Muscle layer of colon (tissue), 2 donors: ENCODE results near the gene FAF1.
"Not testable (repeated sequence)": the region's sequence is repeated elsewhere in the genome, so short reads cannot be mapped to it uniquely, and the experiment has no call there.

Source experiments
- H3K27ac ChIP-seq: one replicate; pipeline ENCODE4 v1.7.0; 2013; ENCODE audit warnings: low read depth, mild to moderate bottlenecking, low read length, moderate library complexity
- H3K27me3 ChIP-seq, 2 donors: one replicate each; pipeline ENCODE4 v1.7.0; 2013; ENCODE audit warnings: low read length in 2 of 2, mild to moderate bottlenecking in 2 of 2; ENCODE audit not compliant: insufficient read depth in 2 of 2, control insufficient read depth in 1 of 2
- H3K36me3 ChIP-seq: one replicate; pipeline ENCODE4 v1.7.0; 2013; ENCODE audit warnings: mild to moderate bottlenecking, low read length; ENCODE audit not compliant: insufficient read depth
- H3K4me1 ChIP-seq: one replicate; pipeline ENCODE4 v1.7.0; 2013; ENCODE audit warnings: mild to moderate bottlenecking, low read length; ENCODE audit not compliant: insufficient read depth
- H3K4me3 ChIP-seq, 2 donors: one replicate each; pipeline ENCODE4 v1.7.0; 2013; ENCODE audit warnings: low read length in 2 of 2, low read depth in 1 of 2, mild to moderate bottlenecking in 1 of 2, moderate library complexity in 1 of 2
- H3K9ac ChIP-seq: one replicate; pipeline ENCODE4 v1.7.0; 2013; ENCODE audit warnings: low read length
- H3K9me3 ChIP-seq: one replicate; pipeline ENCODE4 v1.7.0; 2013; ENCODE audit warnings: mild to moderate bottlenecking, low read length
- donor health status: abdominal sarcoma.
- donor health status: Adenocarcinoma of cecum.

FAF1 gene

DNA sequence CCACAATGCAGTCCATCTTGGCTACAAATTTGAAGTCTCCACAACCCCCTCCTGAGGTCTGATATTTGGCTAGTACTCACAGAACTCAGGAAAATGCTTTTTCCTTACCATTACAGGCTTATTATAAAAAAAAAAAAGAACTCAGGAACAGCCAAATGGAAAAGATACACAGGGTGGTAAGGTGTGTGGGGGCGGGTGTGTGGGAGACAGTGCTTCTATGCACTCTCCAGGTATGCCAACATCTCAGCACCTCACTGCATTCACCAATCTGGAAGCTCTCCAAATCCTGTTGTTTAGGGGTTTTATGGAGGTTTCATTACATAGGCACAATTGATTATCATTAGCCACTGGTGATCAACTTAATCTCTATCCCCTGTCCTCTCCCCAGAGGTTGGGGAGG, 126.9 kb downstream of the FAF1 start:
- Histone ChIP-seq H3K4me1 (peaks cover 8% of the 10 kb centered on the region), H3K27me3 (no peaks in the 10 kb centered on the region), H3K9ac (no peak overlapping the region), H3K27ac (no peak overlapping the region), H3K9me3 (no peaks in the 10 kb centered on the region), H3K36me3 (no peaks in the 10 kb centered on the region), H3K4me3 (no peak overlapping the region)

DNA sequence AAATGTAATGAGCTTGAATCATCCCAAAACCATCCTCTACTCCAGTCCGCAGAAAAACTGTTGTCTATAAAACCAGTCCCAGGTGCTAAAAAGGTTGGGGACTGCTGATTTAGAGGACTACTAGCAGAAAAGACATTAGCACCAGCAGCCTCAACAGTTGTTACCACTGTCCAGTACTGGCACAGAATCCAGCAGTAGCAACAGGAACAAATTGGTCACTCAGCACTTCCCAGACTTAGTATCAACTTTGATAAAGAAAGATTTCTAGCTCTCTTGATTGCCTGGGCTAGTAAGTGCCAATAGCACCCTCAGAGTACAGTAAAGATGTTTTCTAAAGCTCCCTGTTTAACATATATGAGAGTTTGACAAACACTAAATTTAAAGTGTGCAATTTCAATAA, 127.9 kb downstream of the FAF1 start:
- Histone ChIP-seq H3K27ac (no peak overlapping the region), H3K9me3 (no peaks in the 10 kb centered on the region), H3K4me1 (peaks cover 8% of the 10 kb centered on the region), H3K36me3 (no peaks in the 10 kb centered on the region), H3K27me3 (no peaks in the 10 kb centered on the region), H3K9ac (no peak overlapping the region), H3K4me3 (no peak overlapping the region)

DNA sequence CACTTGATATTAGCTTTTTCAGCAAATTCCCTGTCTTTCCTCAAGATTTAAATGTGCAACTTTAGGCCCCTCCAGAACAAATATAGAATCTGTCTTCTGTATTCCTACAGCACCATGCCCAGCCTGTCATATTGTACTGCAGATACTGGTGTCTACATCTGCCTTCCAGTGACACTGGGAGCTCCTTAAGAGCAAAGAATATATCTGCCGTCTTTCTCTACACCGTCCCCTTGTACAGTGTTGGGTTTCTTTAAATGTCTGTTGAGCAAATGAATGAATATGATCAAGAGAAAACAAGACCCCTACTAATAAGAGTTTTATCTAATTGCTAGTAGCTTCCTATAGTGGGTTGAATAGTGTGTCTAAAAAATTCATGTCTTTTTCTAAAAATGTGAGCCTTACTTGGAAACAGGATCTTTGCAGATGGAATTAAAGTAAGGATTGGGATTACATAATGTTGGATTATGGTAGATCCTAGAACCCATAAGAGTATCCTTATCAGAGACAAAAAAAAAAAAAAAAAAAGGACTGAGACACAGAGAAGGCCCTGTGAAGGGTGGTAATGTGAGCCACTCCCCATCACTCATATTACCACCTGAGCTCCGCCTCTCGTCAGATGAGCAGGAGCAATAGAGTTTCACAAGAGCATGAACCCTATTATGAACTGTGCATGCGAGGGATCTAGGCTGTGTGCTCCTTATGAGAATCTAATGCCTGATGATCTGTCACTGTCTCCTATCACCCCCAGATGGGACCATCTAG, 128.6 kb downstream of the FAF1 start:
- H3K4me3 ChIP-seq, result no peak overlapping the region
- no peak overlapping the region for H3K9ac ChIP-seq
- no peaks in the 10 kb centered on the region for H3K36me3 ChIP-seq
- H3K27ac ChIP-seq, result no peak overlapping the region
- H3K4me1 ChIP-seq, result peaks cover 8% of the 10 kb centered on the region
- H3K27me3 ChIP-seq, result no peaks in the 10 kb centered on the region
- H3K9me3 ChIP-seq, result no peaks in the 10 kb centered on the region

DNA sequence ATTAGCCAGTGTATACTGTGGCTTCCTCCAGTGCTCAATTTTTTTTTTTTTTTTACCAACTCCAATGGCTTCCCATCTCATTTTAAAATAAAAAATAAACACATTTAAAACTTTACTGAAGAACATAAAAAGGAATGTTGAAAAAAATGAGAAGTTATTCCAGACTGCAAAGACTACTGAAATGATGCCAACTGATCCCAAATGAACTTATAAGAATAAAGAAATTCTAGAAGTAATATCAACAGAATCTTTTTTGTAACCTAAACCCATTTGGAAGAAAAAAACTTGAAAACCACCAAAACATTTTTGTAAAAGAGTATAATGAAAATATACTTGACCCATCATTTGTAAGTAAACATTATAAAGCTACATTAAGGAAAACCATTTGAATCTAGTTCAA, 129.4 kb downstream of the FAF1 start:
- Histone ChIP-seq H3K9ac (no peak overlapping the region), H3K4me1 (peaks cover 8% of the 10 kb centered on the region), H3K4me3 (no peak overlapping the region), H3K36me3 (no peaks in the 10 kb centered on the region), H3K27ac (no peak overlapping the region), H3K9me3 (no peaks in the 10 kb centered on the region), H3K27me3 (no peaks in the 10 kb centered on the region)

DNA sequence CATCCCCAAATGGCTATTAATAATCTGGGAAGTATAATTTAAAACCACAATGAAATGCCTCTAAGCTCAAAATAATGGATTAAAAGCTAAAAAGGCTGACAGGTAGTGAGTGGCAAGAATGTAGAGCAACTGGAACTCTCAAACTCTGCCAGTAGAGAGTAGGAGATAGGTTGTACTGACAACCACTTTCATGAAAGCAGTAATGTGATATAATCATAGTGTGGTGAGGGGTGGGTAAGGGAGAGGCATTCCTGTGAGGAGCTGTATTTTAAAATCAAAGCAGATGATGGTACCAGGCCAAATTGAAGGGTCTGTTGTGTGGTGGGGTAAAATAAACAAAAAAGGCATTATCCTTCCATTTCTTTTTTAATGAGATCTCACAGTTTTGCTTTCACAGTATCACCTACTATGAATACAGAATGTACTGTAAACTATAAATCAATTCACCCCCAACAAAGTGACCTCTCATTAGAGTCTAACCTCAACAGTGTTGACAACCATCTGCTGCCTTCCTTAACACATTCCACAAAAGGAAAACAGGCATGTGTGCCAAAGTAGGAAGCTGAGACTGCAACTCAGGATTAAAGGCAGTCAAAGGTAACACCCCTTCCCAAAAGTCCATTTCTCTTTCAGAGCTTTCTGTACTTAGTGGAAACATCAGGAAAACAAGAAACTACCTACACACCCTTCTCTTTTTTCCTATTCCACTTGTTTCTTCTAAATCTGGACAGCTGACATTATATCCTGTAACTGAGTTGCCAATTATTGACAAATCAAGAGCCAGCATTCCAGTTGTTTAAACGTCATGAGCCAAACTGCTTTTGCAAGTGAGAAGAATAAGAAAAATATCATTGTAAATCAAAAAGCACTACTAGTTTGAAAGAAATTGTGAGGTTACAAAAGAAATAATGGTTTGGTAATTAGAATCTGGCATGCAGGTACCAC, 130.8 kb downstream of the FAF1 start:
- Histone ChIP-seq H3K9me3 (no peaks in the 10 kb centered on the region), H3K9ac (no peak overlapping the region), H3K27me3 (no peaks in the 10 kb centered on the region), H3K36me3 (no peaks in the 10 kb centered on the region), H3K27ac (no peak overlapping the region), H3K4me1 (peaks cover 10% of the 10 kb centered on the region), H3K4me3 (no peak overlapping the region)

DNA sequence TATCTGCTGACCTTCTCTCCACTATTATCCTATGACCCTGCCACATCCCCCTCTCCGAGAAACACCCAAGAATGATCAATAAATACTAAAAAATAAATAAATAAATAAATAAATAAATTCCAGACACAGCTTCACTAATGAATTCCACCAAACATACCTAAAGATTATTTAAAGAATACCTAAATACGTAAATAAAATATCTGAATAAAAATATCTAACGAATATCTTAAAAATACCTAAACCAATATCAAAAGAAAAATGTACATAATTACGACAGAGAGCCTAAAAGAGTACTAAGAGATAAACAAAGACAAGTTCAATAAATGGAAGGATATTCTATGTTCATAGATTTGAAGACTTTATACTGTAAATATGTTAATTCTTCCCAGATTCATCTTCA, 132.5 kb downstream of the FAF1 start:
- Histone ChIP-seq H3K9ac (no peak overlapping the region), H3K27ac (no peak overlapping the region), H3K4me3 (no peak overlapping the region), H3K27me3 (no peaks in the 10 kb centered on the region), H3K36me3 (no peaks in the 10 kb centered on the region), H3K4me1 (peaks cover 12% of the 10 kb centered on the region), H3K9me3 (no peaks in the 10 kb centered on the region)

DNA sequence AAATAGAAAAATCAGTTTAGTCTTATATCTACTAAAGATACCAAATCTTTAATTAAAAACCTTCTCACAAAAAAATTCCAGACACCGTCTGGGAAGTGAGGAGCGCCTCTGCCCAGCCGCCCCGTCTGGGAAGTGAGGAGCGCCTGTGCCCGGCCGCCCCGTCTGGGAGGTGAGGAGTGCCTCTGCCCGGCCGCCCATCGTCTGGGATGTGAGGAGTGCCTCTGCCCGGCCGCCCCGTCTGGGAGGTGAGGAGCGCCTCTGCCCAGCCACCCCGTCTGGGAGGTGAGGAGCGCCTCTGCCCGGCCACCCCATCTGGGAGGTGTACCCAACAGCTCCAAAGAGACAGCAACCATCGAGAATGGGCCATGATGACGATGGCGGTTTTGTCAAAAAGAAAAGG, 133.3 kb downstream of the FAF1 start:
- peaks cover 20% of the 10 kb centered on the region for H3K4me1 ChIP-seq
- H3K9ac ChIP-seq, H3K4me3 ChIP-seq, H3K36me3 ChIP-seq, H3K9me3 ChIP-seq, H3K27me3 ChIP-seq, H3K27ac ChIP-seq: not testable (repeated sequence)

DNA sequence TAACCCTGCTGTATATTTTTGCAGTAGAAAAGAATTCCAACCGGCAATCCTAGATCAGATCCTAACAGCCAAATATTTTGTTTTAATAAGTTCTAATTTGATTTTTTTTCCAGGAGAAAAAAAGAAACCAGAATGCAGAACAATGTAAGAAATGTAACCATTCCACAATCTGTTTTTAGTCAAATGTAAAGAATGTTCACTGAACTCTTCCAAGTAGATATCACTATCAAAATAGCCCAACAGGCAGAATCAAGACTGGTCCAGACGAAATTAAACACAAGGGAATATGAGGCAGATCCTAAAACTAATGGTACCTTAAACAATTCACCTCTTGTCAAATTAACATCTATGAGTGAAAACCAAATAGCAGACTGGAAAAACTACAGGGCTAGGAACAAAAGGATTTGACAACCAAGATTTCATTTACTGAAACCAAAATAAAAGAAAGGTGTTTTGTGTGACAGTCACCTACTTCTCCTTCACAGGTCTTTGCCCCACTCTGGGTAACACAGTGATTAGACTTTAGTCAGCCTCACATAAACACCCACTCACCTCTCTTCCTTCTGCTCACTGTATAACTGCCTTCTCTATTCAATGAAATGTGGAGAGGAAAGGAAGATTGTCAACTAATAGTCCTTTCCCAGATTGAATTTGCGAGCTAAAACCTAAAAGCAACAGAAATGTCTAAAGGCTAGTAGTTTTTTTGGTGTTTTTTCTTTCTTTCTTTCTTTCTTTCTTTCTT, 137.9 kb downstream of the FAF1 start:
- H3K4me1 ChIP-seq, result peaks cover 21% of the 10 kb centered on the region
- no peak overlapping the region for H3K9ac ChIP-seq
- no peaks in the 10 kb centered on the region for H3K36me3 ChIP-seq
- no peak overlapping the region for H3K27ac ChIP-seq
- H3K4me3 ChIP-seq, result no peak overlapping the region
- no peaks in the 10 kb centered on the region for H3K9me3 ChIP-seq
- no peaks in the 10 kb centered on the region for H3K27me3 ChIP-seq

DNA sequence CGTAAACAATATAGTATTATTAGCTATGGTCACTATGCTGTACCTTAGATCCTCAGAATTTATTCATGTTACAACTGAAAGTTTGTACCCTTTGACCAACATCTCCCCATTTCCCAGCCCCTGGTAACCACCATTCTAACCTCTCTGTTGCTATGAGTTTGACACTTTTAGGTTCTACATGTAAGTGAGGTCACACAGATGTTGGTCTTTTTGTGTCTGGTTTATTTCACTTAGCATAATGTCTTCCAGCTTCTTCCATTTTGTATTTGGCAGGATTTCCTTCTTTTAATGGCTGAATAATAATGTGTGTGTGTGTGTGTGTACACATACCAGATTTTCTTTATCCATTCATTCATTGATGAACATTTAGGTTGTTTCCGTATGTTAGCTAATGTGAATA, 139.5 kb downstream of the FAF1 start:
- H3K36me3 ChIP-seq, result no peaks in the 10 kb centered on the region
- no peak overlapping the region for H3K27ac ChIP-seq

DNA sequence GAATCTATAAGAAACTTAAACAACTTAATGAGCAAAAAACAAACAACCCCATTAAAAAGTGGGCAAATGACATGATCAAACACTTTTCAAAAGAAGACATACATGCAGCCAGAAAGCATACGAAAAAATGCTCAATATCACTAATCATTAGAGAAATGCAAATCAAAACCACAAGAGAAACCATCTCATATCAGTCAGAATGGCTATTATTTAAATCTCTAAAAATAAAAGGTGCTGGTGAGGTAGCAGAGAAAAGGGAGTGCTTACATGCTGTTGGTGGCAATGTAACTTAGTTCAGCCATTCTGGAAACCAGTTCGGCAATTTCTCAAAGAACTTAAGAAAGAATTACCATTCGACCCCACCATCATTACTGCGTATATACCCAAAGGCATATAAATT, 147.7 kb downstream of the FAF1 start:
- no peaks in the 10 kb centered on the region for H3K9me3 ChIP-seq
- H3K27me3 ChIP-seq, result no peaks in the 10 kb centered on the region
- H3K36me3 ChIP-seq, result no peaks in the 10 kb centered on the region
- no peak overlapping the region for H3K9ac ChIP-seq
- H3K4me3 ChIP-seq, result no peak overlapping the region
- no peak overlapping the region for H3K27ac ChIP-seq
- no peaks in the 10 kb centered on the region for H3K4me1 ChIP-seq

More for the DNA sequence above, 139.5 kb downstream of the FAF1 start:
- H3K4me3 ChIP-seq, result no peak overlapping the region
- no peaks in the 10 kb centered on the region for H3K27me3 ChIP-seq
- no peaks in the 10 kb centered on the region for H3K9me3 ChIP-seq
- no peak overlapping the region for H3K9ac ChIP-seq
- H3K4me1 ChIP-seq, result peaks cover 21% of the 10 kb centered on the region

DNA sequence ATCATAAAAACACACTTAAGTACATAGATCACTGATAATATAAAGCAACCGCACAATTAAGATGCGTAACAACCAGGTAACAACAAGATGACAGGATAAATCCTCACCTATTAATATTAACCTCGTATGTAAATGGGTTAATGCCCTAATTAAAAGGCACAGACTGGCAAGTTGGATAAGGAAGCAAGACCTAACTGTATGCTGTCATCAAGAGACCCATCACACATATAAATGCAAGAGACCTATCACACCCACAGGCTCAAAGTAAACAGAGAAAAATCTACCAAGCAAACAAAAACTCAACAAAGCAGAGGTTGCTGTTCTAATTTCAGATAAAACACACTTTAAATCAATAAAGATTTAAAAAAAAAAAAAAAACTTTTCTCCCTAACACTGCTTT, 151.8 kb downstream of the FAF1 start:
- no peak overlapping the region for H3K4me3 ChIP-seq
- H3K4me1 ChIP-seq, result no peaks in the 10 kb centered on the region
- no peak overlapping the region for H3K9ac ChIP-seq
- no peaks in the 10 kb centered on the region for H3K27me3 ChIP-seq
- no peaks in the 10 kb centered on the region for H3K9me3 ChIP-seq
- no peaks in the 10 kb centered on the region for H3K36me3 ChIP-seq
- H3K27ac ChIP-seq, result no peak overlapping the region
